Upper lobe of left lung (tissue), 6 donors: ENCODE data around the gene OR4K2. TPM values are rescaled to one million over a fixed set of nuclear protein-coding genes. Genes with fewer than 3 reads are reported as not detected.

Source experiments
- ATAC-seq, 2 donors: fragments of 200-7000 bp; cut with Tn5 transposase; one replicate each; pipeline ENCODE4 v1.9.1; 2022; ENCODE audit warnings: mild to moderate bottlenecking in 2 of 2, moderate library complexity in 2 of 2; ENCODE audit not compliant: low FRiP score in 2 of 2
- DNase-seq, 2 donors: peaks; one replicate each; pipeline ENCODE4 v3.0.0-alpha.2; 2019 to 2020
- H3K27ac ChIP-seq, 4 donors: fragments of 200-600 bp; sonication (generic); one replicate each; pipeline ENCODE4 v1.5.1; 2016 to 2019
- H3K27me3 ChIP-seq, 4 donors: fragments of 200-600 bp; sonication (generic); one replicate each; pipeline ENCODE4 v1.5.1; 2017 to 2019
- H3K36me3 ChIP-seq, 4 donors: fragments of 200-600 bp; sonication (generic); one replicate each; pipeline ENCODE4 v1.5.1; 2016 to 2019
- H3K4me1 ChIP-seq, 4 donors: fragments of 200-600 bp; sonication (generic); one replicate each; pipeline ENCODE4 v1.5.1; 2018 to 2019
- H3K4me3 ChIP-seq, 4 donors: fragments of 200-600 bp; sonication (generic); one replicate each; pipeline ENCODE4 v1.5.1; 2017 to 2019; ENCODE audit warnings: mild to moderate bottlenecking in 2 of 4, moderate library complexity in 1 of 4
- H3K9me3 ChIP-seq, 4 donors: fragments of 200-600 bp; sonication (generic); one replicate each; pipeline ENCODE4 v1.5.1; 2018 to 2019
- EP300 ChIP-seq, 4 donors: sonication (generic); formaldehyde crosslinking; IDR thresholded peaks; one replicate each; pipeline ENCODE4 v1.5.1; 2017; ENCODE audit warnings: antibody characterized with exemption in 4 of 4, control low read depth in 2 of 4
- POLR2A ChIP-seq, 4 donors: fragments of 450-650 bp; IDR thresholded peaks; one replicate each; pipeline ENCODE4 v1.5.1; 2016 to 2017; ENCODE audit warnings: antibody characterized with exemption in 4 of 4, mild to moderate bottlenecking in 2 of 4
- POLR2AphosphoS5 ChIP-seq, 2 donors: sonication (generic); formaldehyde crosslinking; IDR thresholded peaks; one replicate each; pipeline ENCODE4 v1.5.1; 2017; ENCODE audit warnings: antibody characterized with exemption in 2 of 2
- WGBS, 2 donors: methylation state at CpG; one replicate each; pipeline ENCODE4 v1.1.5; 2017 to 2018; 5-methylcytosine and 5-hydroxymethylcytosine counted together
- total RNA-seq, 6 donors: library from RNA; depleted of rRNA in 4 of 6; stranded (reverse); fragments of >200 nt in 4 of 6; gene quantifications; one replicate each; pipeline versions ENCODE4 v1.1.0 to v1.2.1, GENCODE V29; 2016 to 2021
- TF ChIP-seq, protein P1 (sequence below), 6 experiments: fragments of 450-650 bp in 4 of 6; fragments of 200-600 bp in 2 of 6; sonication (generic) in 2 of 6; IDR thresholded peaks; one replicate each; pipeline ENCODE4 v1.5.1; 2016 to 2019; ENCODE audit warnings: antibody characterized with exemption in 6 of 6
- donor health status: DM: no; HTN: no; CAD: no; lungs with moderate emphysema.
- donor health status: DM: no; HTN: yes; CAD: no; lungs with severe emphysema.

The OR4K2 gene
- total RNA-seq, 6 donors from 2014 or later, result not detected

- no peak overlapping the region for H3K4me3 ChIP-seq
- no peaks in the 10 kb centered on the region for H3K36me3 ChIP-seq
- no peak overlapping the region for H3K27ac ChIP-seq
- H3K9me3 ChIP-seq, result no peaks in the 10 kb centered on the region
- H3K4me1 ChIP-seq, result no peaks in the 10 kb centered on the region
- ATAC-seq, result no peak
- no peak for DNase-seq
- TF ChIP-seq POLR2A (IDR thresholded peaks at IDR 0.05) (no peak), POLR2AphosphoS5 (IDR thresholded peaks at IDR 0.05) (no peak), EP300 (IDR thresholded peaks at IDR 0.05) (no peak)
- TF ChIP-seq, protein P1, sequence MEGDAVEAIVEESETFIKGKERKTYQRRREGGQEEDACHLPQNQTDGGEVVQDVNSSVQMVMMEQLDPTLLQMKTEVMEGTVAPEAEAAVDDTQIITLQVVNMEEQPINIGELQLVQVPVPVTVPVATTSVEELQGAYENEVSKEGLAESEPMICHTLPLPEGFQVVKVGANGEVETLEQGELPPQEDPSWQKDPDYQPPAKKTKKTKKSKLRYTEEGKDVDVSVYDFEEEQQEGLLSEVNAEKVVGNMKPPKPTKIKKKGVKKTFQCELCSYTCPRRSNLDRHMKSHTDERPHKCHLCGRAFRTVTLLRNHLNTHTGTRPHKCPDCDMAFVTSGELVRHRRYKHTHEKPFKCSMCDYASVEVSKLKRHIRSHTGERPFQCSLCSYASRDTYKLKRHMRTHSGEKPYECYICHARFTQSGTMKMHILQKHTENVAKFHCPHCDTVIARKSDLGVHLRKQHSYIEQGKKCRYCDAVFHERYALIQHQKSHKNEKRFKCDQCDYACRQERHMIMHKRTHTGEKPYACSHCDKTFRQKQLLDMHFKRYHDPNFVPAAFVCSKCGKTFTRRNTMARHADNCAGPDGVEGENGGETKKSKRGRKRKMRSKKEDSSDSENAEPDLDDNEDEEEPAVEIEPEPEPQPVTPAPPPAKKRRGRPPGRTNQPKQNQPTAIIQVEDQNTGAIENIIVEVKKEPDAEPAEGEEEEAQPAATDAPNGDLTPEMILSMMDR (IDR thresholded peaks at IDR 0.05), result no peak
- H3K27me3 ChIP-seq, result no peaks in the 10 kb centered on the region
Measured at GRCh38 chr14:19906665-19907064, 31.7 kb downstream of the OR4K2 start.

DNA sequence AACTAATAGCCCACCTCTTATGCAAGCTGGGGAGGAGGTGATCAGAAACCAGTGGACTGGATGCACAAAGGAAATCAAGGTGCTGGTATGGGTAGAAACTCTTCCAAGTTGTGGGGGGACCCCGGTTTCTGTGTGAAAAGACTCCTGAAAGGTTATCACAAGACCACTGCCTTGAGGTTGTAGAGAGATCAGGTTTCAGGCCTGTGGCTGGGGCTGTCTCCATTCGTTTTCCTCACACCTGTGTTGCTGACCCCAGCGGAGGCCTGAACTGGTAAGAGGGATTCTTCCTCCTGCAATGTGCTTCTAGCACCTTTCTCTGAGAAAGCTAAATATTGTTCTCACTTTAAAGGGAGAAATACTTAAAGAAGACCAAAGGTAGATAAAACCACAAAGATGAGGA lies 36.2 kb downstream of the OR4K2 start:
- no peaks in the 10 kb centered on the region for H3K36me3 ChIP-seq
- H3K27ac ChIP-seq, result no peak overlapping the region
- no peak for DNase-seq
- no peaks in the 10 kb centered on the region for H3K4me1 ChIP-seq
- no peak overlapping the region for H3K4me3 ChIP-seq
- H3K9me3 ChIP-seq, result no peaks in the 10 kb centered on the region
- ATAC-seq, result peak in 1 of 2 donors; percentile 55
- 37 to 51% methylated on average over 3 of the region's 3 CpGs for WGBS, 2 donors
- H3K27me3 ChIP-seq, result no peaks in the 10 kb centered on the region
- no peak for TF ChIP-seq POLR2AphosphoS5 (IDR thresholded peaks at IDR 0.05)
- TF ChIP-seq, protein P1 (IDR thresholded peaks at IDR 0.05), result no peak
- TF ChIP-seq EP300 (IDR thresholded peaks at IDR 0.05), result no peak
- no peak for TF ChIP-seq POLR2A (IDR thresholded peaks at IDR 0.05)

- H3K27ac ChIP-seq, result no peak overlapping the region
- WGBS, 2 donors, result 67 to 73% methylated on average over 3 of the region's 3 CpGs
- no peaks in the 10 kb centered on the region for H3K36me3 ChIP-seq
- H3K4me3 ChIP-seq, result no peak overlapping the region
- TF ChIP-seq, protein P1 (IDR thresholded peaks at IDR 0.05), result no peak
- TF ChIP-seq POLR2AphosphoS5 (IDR thresholded peaks at IDR 0.05), result no peak
- no peak for TF ChIP-seq POLR2A (IDR thresholded peaks at IDR 0.05)
- DNase-seq (no peak), ATAC-seq (no peak)
- H3K4me1 ChIP-seq, result no peaks in the 10 kb centered on the region
- H3K27me3 ChIP-seq, result no peaks in the 10 kb centered on the region
- H3K9me3 ChIP-seq, result no peaks in the 10 kb centered on the region
Measured at GRCh38 chr14:19917243-19917642, 42.3 kb downstream of the OR4K2 start.

GRCh38 chr14:19917955-19918518 lies 43.1 kb downstream of the OR4K2 start:
- H3K27ac ChIP-seq, result no peak overlapping the region
- no peak overlapping the region for H3K4me3 ChIP-seq
- H3K27me3 ChIP-seq, result no peaks in the 10 kb centered on the region
- ATAC-seq, result peak; percentile 17 to 23
- no peak for DNase-seq
- no peaks in the 10 kb centered on the region for H3K36me3 ChIP-seq
- no peaks in the 10 kb centered on the region for H3K9me3 ChIP-seq
- no peaks in the 10 kb centered on the region for H3K4me1 ChIP-seq
- 70 to 71% methylated on average over 1 of the region's 1 CpG for WGBS, 2 donors
- TF ChIP-seq POLR2AphosphoS5 (IDR thresholded peaks at IDR 0.05) (no peak), EP300 (IDR thresholded peaks at IDR 0.05) (no peak), POLR2A (IDR thresholded peaks at IDR 0.05) (no peak)
- TF ChIP-seq, protein P1 (IDR thresholded peaks at IDR 0.05), result no peak

GRCh38 chr14:19918553-19919264 lies 43.8 kb downstream of the OR4K2 start:
- no peak overlapping the region for H3K27ac ChIP-seq
- no peaks in the 10 kb centered on the region for H3K27me3 ChIP-seq
- no peaks in the 10 kb centered on the region for H3K36me3 ChIP-seq
- H3K4me1 ChIP-seq, result no peaks in the 10 kb centered on the region
- TF ChIP-seq POLR2AphosphoS5 (IDR thresholded peaks at IDR 0.05) (no peak), POLR2A (IDR thresholded peaks at IDR 0.05) (no peak), EP300 (IDR thresholded peaks at IDR 0.05) (no peak)
- TF ChIP-seq, protein P1 (IDR thresholded peaks at IDR 0.05), result no peak
- 48 to 56% methylated on average over 4 of the region's 4 CpGs for WGBS, 2 donors
- ATAC-seq (no peak), DNase-seq (no peak)
- no peak overlapping the region for H3K4me3 ChIP-seq
- no peaks in the 10 kb centered on the region for H3K9me3 ChIP-seq
